GM18502 (cell line): ENCODE data around the gene MUC15.

ENCODE experiments used
- ATAC-seq: cut with Tn5 transposase; IDR thresholded peaks from one replicate; pipeline ENCODE4 v1.9.1; 2021; ENCODE audit warnings: mild to moderate bottlenecking; ENCODE audit not compliant: unreplicated experiment, poor library complexity

The MUC15 gene

DNA sequence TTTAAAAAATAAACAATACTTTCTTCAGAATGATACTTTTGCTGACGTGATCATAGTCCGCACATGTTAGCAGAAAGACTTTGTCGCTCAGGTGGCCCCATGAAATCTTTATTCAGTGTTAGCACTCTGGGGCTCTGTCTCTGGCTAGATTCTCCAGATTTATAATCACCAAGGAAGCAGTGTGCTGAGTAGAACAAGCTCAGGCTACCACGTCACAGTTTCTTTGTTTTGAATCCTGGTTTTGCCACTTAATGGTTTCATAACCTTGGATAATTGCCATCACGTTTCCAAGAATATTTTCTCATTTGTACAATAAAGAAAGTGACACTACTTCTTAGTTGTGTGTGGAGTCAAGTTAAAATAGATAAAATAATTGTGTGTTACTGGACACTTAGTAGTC lies 3.9 kb upstream of the MUC15 start:
- no peak for ATAC-seq

DNA sequence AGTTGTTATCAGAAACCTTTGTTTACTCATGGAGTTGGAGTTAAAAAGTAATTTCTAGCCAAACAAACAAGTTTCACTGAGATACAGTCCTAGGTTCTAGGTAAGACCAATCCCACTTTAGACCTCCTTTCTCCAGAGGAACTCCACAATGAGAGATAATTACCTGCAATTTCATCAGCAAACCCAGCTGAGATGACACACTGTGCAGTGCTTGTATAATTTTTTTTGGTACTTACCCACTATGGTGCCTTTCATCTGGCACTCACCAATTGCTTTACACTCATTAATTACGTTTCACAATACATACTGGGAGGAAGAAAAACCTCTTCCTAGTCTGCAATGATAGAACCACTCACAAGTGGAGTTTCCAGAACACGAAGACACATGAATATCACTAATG lies 1.8 kb upstream of the MUC15 start:
- ATAC-seq: no peak

DNA sequence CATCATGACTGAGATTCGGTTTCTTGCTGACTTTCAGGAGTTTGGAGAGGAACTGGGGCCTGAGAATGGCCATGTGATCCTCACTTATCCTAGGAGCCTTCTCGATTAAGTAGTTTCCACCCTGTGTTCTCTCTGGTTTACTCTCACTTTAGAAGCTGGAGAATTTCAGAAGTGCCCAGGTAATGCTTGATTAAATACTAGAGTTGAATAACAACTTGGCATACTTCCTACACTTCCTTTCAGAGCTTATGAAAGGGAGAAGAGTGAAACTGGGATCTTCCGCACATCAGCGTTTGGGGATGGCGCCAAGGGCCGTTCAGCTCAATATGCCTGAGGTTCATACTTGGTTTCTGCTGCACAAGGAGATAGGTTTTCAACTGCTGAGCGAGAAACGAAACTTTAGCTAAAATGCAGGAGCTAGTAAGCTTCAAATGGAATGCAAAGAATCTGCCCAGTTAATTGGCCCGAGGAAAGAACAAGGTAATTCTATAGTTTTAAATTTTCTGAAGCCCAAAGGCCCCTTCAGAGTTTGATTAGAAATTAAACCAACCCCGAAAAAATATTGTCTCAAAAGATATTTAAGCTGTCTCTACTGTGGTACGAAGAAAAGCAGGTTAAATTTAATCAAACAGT lies 823 bp upstream of the MUC15 start:
- ATAC-seq: no peak

DNA sequence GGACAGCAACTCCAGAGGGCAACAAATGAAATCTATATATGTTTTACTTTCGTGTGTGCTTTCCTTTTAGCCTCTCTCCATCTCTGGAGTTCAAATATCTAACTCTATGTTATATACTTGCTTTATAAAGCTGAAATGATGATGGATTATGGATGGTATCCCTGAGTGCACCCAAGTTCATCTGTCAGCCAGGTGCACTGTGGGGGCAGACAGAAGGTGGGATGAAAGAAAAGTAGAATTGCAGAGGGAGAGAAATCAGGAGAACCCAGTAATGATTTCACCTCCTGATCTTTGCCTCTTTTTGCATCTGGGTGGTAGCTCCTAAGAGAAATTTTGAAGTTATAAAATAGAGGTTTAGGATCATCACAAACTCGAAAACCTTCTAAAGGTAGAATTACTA lies 2.4 kb downstream of the MUC15 start:
- ATAC-seq: no peak

DNA sequence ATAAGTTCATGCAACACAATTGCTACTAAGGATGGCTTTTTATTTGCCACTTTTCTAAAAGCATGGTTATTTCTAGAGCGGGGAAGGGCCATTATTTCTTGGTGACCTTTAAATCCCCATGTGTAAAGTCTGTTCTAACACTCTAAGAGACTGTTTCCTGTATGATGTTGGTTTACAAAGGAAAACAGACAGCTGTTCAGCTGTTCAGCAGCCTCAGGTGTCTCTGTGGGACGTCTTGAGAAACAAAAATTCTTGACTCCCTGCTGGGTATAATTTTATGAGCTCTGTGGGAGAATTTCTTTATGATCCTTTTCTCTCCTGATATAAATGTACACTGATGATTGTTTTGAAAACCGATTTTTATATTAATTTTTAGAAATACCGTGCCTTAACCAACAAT lies 13.9 kb downstream of the MUC15 start:
- ATAC-seq: no peak

DNA sequence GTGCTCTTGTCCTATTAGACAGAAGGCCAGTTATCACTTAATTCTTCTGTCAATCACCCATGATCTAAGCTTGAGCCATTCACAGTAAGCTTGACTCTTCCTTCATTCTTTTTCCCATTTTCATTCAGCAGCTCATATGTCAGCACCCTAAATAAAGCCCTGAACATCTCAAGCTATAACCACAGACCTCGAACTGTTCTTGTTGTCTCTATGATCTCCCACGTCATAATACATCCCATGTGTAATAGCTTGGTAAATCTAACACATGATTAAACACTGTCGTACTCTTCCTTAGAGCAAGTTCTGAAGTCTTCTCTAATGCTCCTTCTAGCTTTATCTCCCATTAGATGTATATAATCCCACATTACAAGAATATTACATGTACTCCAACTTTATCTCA lies 14.4 kb downstream of the MUC15 start:
- ATAC-seq: no peak

DNA sequence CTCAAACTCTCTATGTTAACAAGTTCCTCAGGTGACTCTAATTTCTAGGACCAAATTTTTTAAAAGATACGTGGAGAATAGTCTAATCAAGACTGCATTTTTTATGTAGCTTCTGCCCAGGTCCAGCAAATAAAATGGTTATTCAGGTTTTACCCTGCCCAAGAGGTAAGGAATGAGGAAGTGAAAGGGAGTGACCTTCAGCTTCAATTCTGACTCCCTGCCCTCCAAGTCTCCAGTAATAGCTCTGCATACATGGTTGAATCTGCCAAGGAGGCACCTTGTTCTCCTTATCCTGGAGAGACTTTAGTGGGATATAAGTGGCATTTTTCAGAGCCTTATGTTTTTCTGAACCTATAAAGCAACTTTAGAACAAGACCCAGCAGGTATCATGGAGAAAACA lies 15.5 kb downstream of the MUC15 start:
- ATAC-seq: no peak

DNA sequence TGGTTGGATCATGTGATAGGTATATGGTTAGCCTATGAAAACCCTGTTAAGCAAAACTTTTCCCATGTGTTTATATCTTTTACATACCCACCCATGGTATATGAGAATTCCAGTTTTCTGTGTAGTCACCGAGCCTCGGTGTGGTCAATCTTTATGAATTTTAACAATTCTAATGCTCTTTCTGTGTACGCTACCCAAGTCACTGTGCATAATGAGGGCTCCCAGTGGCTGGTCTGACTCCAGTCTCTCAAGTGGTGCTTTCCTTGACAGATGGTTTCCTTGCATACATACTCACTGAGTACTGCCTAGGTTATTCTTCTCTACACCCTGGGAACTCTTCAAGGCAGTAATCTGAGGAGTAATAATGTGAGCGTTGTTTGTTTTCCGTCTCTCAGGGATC lies 17.6 kb downstream of the MUC15 start:
- no peak for ATAC-seq

DNA sequence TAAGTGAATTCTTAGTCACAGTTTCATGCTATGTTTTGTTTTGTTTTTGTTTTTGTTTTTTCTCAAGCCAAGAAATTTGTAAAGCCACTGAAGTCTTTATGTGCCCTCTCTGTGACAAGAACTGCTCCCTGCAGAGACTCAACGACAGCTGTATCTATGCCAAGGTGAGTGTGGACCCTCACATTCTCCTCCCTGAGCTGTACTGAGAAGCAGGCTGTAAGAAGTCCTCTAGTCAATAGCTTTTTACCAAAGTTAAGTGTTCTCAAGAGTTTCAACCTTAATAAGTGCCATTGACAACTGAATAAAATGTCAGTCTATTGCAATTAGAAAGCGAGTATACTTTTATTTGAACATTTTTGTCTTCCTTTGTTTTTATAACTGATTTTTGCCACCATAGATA lies 18.9 kb downstream of the MUC15 start:
- ATAC-seq: no peak

DNA sequence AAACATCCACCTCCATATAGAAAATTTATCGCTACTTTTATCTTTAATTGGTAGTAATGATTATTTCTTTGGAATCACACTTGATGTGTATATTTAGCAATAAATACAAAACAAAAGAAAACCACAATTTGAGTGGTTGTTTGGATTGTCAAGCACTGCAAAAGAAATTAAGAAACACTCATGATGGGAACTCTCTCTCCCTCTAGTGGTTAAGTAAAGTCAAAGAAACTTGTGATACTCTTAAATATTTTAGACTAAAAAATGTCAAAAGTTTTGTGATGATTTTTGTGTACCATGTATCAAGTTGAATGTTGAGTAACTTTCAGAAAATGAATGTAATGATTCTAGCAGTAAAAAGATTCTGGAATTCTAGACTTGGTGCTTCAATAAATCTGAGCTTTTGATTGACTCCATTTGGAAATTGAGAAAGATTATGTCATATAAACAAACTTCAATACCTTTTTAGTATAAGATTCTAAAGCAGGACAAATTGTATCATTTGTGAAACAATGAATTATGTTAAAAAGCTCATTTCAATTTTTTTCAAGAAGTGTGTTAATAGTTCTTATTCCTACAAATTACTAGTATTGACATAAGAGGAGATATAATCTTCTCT lies 20.8 kb downstream of the MUC15 start:
- ATAC-seq: peak; percentile 45

DNA sequence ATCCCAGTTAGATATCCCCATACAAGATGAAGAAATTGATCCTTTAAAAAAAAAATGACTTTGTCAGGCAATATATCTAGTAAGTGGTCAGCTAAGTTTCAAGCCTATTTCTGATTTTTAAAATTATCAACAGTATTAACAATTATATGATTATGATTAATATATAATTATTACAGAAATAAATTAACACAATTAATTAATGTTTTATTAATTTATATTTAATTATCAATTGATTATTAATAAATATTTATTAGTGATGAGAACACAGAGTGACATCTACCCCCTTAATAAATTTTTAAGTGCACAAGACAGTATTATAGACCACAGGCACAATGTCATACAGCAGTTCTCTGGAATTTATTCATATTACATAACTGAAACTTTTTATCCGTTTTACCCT lies 22.0 kb downstream of the MUC15 start:
- no peak for ATAC-seq

DNA sequence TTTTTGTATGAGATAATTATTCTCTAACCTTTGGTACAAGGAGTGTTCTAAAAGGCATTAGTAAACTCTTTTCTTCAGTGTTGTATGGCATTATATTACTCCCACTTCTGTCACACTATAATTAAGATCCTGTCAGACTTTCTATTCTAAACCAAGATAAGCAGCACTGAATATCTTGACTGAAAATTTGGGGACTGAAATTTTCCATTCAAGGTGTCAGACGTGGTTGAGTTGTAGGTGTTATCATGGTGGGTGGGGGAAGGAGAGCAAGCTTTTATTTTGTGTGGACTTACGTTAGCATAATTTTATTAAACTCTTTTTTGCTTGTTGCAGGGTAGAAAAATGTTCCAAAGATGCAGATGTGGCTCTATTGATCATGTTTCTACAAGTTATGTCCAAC lies 22.9 kb downstream of the MUC15 start:
- ATAC-seq: no peak

DNA sequence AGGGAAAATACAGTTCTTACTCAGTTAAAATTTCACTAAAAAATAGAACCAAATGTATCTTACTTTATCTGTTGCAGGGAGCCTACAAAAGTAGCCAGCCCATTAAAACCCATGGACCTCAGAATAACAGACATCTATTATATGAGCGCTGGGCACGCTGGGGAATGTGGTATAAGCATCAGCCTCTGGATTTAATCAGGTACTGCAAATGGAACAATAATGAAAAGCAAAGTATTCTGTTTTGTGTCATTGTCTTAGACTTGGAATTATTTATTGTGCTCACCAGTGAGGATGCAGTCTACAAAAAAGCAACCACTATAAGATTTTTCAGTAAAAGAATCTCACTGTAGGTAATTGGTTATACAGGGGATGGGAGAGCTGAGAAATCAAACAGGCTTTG lies 30.2 kb downstream of the MUC15 start:
- ATAC-seq: no peak

DNA sequence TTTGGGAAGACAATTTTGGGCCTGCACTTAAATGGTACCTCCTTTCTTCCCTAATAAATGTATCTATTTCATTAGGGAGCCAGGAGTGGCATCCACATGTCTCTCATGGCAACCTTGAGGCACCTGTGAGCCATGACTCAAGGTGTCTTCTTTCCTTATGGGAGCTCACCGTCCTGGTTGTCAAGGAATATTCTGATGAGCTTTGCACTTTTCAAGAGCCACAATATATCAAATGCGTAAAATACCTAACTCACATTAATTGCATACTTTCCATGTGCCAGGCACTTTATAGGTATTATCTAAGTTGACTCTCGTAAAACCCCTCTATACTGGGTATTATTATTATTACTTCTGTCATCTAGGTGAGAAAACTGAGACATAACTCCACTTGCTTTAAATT lies 32.5 kb downstream of the MUC15 start:
- ATAC-seq: no peak

DNA sequence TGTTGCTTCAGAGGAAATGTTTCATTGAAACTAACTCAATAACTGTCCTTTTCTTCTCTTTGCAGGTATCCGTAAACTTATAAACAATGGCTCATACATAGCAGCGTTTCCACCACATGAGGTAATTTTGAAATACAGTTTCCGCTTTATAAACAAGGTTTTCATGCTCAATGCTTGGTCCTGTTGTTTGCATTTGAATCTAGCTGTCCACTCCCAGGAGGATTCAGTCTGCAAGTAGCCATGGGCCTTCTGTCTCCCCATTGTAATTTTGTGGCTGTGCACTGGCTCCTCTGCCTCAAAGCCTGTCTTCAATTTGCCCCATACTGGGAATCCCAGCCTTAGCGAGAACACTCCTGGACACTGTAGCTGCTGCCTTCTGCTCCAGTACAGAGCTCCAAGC lies 34.7 kb downstream of the MUC15 start:
- no peak for ATAC-seq

DNA sequence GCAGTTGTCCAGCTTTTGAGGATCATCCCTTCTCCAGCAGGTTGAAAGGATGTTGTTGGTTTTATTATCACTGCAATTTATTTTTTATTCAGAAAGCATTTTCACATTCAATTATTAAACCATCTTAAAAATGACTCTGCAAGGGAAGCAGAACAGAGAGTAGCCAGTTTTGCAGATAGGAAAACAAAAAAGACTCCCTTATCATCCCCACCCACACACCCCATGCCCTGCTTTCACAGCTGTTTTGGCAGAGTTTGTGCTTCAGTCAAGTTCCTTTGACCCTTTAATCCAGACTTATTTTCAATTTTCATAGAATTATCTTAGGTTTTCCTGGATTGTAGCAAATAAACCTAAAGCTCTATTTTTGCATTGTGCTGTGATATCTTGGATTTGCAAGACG lies 44.4 kb downstream of the MUC15 start:
- no peak for ATAC-seq

DNA sequence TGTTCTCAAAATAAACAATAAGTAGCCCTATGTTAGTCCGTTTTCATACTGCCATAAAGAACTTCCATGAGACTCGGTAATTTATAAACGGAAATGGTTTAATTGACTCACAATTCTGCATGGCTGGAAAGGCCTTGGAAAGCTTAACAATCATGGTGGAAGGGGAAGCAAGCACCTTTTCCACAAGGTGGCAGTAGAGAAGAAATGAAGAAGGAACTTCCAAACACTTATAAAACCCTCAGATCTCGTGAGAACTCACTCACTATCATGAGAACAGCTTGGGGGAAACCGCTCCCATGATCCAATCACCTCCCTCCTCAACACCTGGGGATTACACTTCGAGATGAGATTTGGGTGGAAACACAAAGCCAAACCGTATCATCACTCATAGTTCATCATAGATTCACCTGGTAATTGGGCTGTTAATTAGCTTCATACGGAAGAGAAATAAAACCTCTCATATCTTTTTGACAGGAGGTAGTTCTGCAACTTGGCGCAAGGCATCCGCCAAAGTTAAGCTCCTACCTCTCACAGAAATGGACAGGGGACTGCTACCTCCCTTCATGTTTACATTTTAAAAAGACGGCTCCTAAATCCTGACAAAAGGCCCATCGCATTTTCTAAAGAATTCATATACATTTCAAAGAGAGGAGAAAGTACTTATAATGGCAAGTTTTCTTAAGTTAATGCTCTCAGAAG lies 49.0 kb downstream of the MUC15 start:
- ATAC-seq: no peak

DNA sequence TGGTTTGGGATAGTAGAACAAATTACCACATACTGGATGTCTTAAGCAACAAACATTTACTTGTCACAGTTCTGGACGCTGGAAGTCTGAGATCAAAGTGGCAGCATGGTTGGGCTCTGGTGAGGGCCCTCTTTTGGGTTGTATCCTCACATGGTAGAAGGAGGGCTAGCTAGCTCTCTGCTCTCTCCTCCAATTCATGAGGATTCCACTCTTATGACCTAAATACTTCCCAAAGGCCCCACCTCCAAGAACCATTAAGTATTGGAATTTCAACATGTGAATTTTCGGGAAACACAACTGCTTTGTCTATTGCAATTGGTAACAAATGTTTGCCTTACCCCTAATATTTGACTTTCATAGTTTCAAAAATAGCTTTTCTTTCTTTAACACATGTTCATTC lies 52.6 kb downstream of the MUC15 start:
- ATAC-seq: no peak

DNA sequence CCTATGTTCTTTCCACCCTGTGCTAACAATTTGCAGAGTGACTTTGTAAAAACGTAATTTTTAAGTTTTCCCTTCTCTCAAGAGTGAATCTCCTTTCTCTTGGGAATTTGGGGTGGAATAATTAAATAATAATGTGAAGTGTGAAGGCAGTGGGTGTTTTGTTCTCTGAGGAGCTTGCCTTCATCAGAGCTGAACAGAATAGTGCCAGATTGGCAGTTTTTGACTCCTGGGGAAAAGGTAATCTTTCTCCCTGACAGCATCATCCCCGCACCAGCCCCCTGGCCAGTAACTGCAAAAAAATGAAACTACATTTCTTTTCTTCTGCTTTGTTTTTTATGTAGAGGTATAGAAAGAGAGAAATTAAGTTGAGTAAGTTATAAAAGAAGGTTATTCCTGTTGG lies 59.9 kb downstream of the MUC15 start:
- ATAC-seq: no peak

DNA sequence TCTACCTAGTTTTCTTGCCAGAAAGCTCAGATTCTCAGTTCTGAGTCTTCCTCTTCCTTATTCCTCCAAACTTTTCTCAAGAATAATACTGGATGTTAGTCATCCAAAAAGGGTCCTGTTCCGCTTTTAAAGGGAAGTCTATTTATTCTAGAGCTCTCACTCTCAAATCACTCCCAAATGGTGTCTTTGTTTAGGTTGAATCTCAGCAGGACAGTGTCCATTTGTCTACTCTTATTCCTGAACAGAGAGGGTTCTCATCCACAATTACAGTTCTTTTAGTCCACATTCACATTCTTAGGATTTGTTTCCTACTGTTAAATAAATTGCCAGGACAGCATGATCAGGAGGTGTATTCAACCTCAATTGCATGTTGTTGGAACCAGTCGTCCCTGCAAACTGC lies 61.3 kb downstream of the MUC15 start:
- ATAC-seq: no peak

DNA sequence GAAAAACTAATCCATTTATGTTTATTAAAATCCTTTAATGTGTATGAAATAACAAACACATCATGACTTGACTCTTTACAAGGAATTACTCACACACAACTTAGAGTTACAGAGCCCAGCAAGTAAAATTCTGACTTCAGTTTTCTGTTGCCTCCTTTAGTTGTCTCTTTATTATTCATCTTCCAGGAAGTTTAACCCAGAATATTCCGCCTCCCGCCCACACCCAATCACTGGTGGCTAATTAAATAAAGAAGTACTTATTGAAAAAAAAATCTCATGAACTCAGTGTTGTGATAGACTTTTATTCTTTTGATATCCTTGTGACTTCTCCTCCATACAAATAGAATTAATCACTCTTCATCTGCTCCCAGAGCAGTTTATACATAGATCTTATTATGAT lies 61.9 kb downstream of the MUC15 start:
- ATAC-seq: no peak
